OCI-LY7 (cell line): Measurements from ENCODE around the gene TMC1. TPM values are rescaled to one million over a fixed set of nuclear protein-coding genes. Genes with fewer than 3 reads are reported as not detected.

Source experiments
- BruUV-seq: library from RNA; stranded (reverse); fragments of 400-500 nt; replicated peaks from 2 replicates; lab custom pipeline; 2021; lab: Mats Ljungman, UMichigan
- CTCF ChIA-PET: fragments of 300-600 bp; sonication (Branson Sonifier 250); formaldehyde crosslinking; loops from one replicate; lab custom pipeline; 2022; ENCODE audit warnings: antibody characterized with exemption; ENCODE audit not compliant: unreplicated experiment; lab: Charles Lee
- POLR2A ChIA-PET: fragments of 300-600 bp; sonication (Branson Sonifier 250); formaldehyde crosslinking; loops from one replicate; lab custom pipeline; 2022; ENCODE audit warnings: antibody characterized with exemption; lab: Charles Lee
- DNase-seq: peaks from one replicate; pipeline ENCODE4 v3.0.0-alpha.2; 2015; ENCODE audit warnings: low spot score
- H2AFZ ChIP-seq: fragments of 200-600 bp; sonication (generic), shearing (Covaris generic); 2 replicates; pipeline ENCODE4 v1.6.1; 2014; ENCODE audit warnings: mild to moderate bottlenecking, antibody characterized with exemption, low read length, moderate library complexity
- H3K27ac ChIP-seq: fragments of 200-600 bp; sonication (generic); 2 replicates; pipeline ENCODE4 v1.5.1; 2014; ENCODE audit warnings: mixed run types, low read depth, mild to moderate bottlenecking, moderate library complexity, low read length, inconsistent platforms; ENCODE audit not compliant: poor library complexity, severe bottlenecking
- H3K36me3 ChIP-seq: fragments of 200-600 bp; sonication (generic); 2 replicates; pipeline ENCODE4 v1.6.1; 2014; ENCODE audit warnings: mild to moderate bottlenecking, antibody characterized with exemption, low read length, moderate library complexity, mixed read lengths; ENCODE audit not compliant: insufficient read depth
- H3K4me1 ChIP-seq: fragments of 200-600 bp; sonication (generic); 2 replicates; pipeline ENCODE4 v1.5.1; 2014; ENCODE audit warnings: mild to moderate bottlenecking, low read length; ENCODE audit not compliant: insufficient read depth, poor library complexity, severe bottlenecking
- H3K4me2 ChIP-seq: fragments of 200-600 bp; sonication (generic); 2 replicates; pipeline ENCODE4 v1.6.1; 2014; ENCODE audit warnings: mild to moderate bottlenecking, low read length
- H3K4me3 ChIP-seq: fragments of 200-600 bp; sonication (generic); 2 replicates; pipeline ENCODE4 v1.5.1; 2014; ENCODE audit warnings: mild to moderate bottlenecking, low read depth, low read length; ENCODE audit not compliant: poor library complexity, severe bottlenecking
- H3K79me2 ChIP-seq: fragments of 200-600 bp; sonication (generic); 2 replicates; pipeline ENCODE4 v1.6.1; 2016; ENCODE audit warnings: low read depth, mild to moderate bottlenecking, low read length, moderate library complexity, mixed read lengths; ENCODE audit not compliant: insufficient read depth
- H3K9me2 ChIP-seq: fragments of 200-600 bp; sonication (generic); 2 replicates; pipeline ENCODE4 v1.6.1; 2016; ENCODE audit warnings: mild to moderate bottlenecking, low read length, mixed read lengths; ENCODE audit not compliant: insufficient read depth
- H3K9me3 ChIP-seq: fragments of 200-600 bp; sonication (generic); 2 replicates; pipeline ENCODE4 v1.6.1; 2014; ENCODE audit warnings: mild to moderate bottlenecking, mixed run types, low read length, mixed read lengths
- H4K20me1 ChIP-seq: fragments of 200-600 bp; sonication (generic); 2 replicates; pipeline ENCODE4 v1.6.1; 2014; ENCODE audit warnings: mild to moderate bottlenecking, antibody characterized with exemption, low read length, moderate library complexity, mixed read lengths; ENCODE audit not compliant: insufficient read depth
- EZH2phosphoT487 ChIP-seq: fragments of 200-600 bp; sonication (generic); IDR thresholded peaks from 2 replicates; pipeline ENCODE4 v1.6.1; 2018; ENCODE audit warnings: low read depth, borderline replicate concordance, mild to moderate bottlenecking, mixed run types, antibody characterized with exemption, low read length, moderate library complexity, mixed read lengths
- intact Hi-C: fragments of 100-400 bp; cut with micrococcal nuclease; formaldehyde crosslinking; loops from one replicate; pipeline ENCODE4 v1.10.0; 2022; ENCODE audit not compliant: unreplicated experiment
- total RNA-seq, 2 experiments: library from RNA; depleted of rRNA in 1 of 2; stranded (reverse); fragments of >200 nt in 1 of 2; shearing (Covaris generic) in 1 of 2; gene quantifications; 2 replicates each; pipeline ENCODE4 v1.2.3, GENCODE V29; 2014 to 2022
- TF ChIP-seq, protein P1 (sequence below): fragments of 200-600 bp; sonication (generic); conservative IDR thresholded peaks from 2 replicates; pipeline ENCODE4 v1.5.1; 2014; ENCODE audit warnings: mild to moderate bottlenecking, antibody characterized with exemption, low read length, moderate library complexity, mixed read lengths

Gene TMC1
- total RNA-seq, 2 experiments from 2014 or later: not detected

DNA sequence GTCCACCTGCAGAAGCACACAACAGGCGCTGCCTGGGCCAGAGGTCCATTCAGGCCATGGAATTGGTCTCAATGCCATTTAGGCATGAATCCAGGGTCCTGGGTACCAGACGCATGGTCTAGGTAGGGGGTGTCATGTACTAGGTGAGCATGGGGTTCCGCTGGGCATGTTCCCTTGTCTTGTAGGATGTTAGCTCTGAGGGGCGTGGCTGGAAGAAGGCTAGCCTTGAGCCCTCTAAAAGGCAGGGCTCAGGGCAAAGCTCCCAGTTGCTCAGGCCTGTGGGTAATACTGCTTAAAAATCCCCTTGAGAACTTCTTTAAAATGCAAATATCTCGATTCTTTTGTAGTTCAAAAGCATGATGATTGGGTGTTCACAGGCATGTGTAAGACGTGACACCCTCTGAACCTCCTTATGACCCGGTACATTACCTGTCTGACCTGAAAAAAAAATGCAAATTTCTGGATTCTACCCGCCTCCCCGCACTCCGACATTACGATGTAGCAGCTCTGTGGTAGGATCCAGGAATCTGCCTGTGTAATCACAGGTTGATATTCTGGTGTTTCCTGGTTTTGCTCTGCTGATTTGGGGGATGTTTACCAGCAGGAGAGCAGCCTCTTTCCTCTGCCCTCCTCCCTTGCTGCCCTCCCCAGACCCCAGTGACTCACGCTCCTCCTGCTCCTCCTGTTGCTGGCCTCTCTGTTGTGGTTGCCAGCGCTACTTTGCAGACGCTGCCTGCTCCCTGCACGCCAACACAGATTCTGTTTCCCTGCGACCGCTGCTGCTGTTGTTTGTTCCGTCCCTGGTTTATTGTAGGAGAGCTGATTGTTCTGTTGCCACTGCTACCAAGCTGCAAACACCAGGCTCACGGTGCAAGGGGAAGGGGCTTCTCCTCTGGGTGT lies 5.7 kb downstream of the TMC1 start:
- TF ChIP-seq EZH2phosphoT487: no peak
- TF ChIP-seq, protein P1, sequence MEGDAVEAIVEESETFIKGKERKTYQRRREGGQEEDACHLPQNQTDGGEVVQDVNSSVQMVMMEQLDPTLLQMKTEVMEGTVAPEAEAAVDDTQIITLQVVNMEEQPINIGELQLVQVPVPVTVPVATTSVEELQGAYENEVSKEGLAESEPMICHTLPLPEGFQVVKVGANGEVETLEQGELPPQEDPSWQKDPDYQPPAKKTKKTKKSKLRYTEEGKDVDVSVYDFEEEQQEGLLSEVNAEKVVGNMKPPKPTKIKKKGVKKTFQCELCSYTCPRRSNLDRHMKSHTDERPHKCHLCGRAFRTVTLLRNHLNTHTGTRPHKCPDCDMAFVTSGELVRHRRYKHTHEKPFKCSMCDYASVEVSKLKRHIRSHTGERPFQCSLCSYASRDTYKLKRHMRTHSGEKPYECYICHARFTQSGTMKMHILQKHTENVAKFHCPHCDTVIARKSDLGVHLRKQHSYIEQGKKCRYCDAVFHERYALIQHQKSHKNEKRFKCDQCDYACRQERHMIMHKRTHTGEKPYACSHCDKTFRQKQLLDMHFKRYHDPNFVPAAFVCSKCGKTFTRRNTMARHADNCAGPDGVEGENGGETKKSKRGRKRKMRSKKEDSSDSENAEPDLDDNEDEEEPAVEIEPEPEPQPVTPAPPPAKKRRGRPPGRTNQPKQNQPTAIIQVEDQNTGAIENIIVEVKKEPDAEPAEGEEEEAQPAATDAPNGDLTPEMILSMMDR: no peak
- H4K20me1 ChIP-seq: no peaks in the 10 kb centered on the region
- H3K9me2 ChIP-seq: no peaks in the 10 kb centered on the region
- POLR2A ChIA-PET: no interaction called here
- H3K27ac ChIP-seq: no peak overlapping the region
- no TSS peak for BruUV-seq
- no peaks in the 10 kb centered on the region for H3K36me3 ChIP-seq
- CTCF ChIA-PET: no interaction called here
- no peaks in the 10 kb centered on the region for H3K79me2 ChIP-seq
- no peak overlapping the region for H3K4me3 ChIP-seq
- no peaks in the 10 kb centered on the region for H3K9me3 ChIP-seq
- H3K4me1 ChIP-seq: no peaks in the 10 kb centered on the region
- DNase-seq: no peak
- H3K4me2 ChIP-seq: no peak overlapping the region
- intact Hi-C loops: no loop called here
- H2AFZ ChIP-seq: no peak overlapping the region

GRCh38 chr9:72527801-72528195 lies 6.4 kb downstream of the TMC1 start:
- Histone ChIP-seq H4K20me1 (no peaks in the 10 kb centered on the region), H3K4me2 (no peak overlapping the region), H3K79me2 (no peaks in the 10 kb centered on the region), H3K4me1 (no peaks in the 10 kb centered on the region), H2AFZ (no peak overlapping the region), H3K9me3 (no peaks in the 10 kb centered on the region), H3K27ac (no peak overlapping the region), H3K9me2 (no peaks in the 10 kb centered on the region), H3K4me3 (no peak overlapping the region), H3K36me3 (no peaks in the 10 kb centered on the region)
- no peak for TF ChIP-seq EZH2phosphoT487
- TF ChIP-seq, protein P1: no peak
- no TSS peak for BruUV-seq
- CTCF ChIA-PET: no interaction called here
- POLR2A ChIA-PET: no interaction called here
- DNase-seq: no peak
- intact Hi-C loops: no loop called here

GRCh38 chr9:72529531-72529930 lies 8.1 kb downstream of the TMC1 start:
- Histone ChIP-seq H3K79me2 (no peaks in the 10 kb centered on the region), H2AFZ (no peak overlapping the region), H3K27ac (no peak overlapping the region), H4K20me1 (no peaks in the 10 kb centered on the region), H3K4me3 (no peak overlapping the region), H3K4me1 (no peaks in the 10 kb centered on the region), H3K9me2 (no peaks in the 10 kb centered on the region), H3K9me3 (no peaks in the 10 kb centered on the region), H3K36me3 (no peaks in the 10 kb centered on the region), H3K4me2 (no peak overlapping the region)
- intact Hi-C loops: no loop called here
- ChIA-PET CTCF (no interaction called here), POLR2A (no interaction called here)
- TF ChIP-seq, protein P1: no peak
- no peak for TF ChIP-seq EZH2phosphoT487
- no TSS peak for BruUV-seq
- DNase-seq: no peak
